K562 (cell line): ENCODE data around the gene CYTH4. TPM values are rescaled to one million over a fixed set of nuclear protein-coding genes. Genes with fewer than 3 reads are reported as not detected.

Experiments
- ATAC-seq: fragments of 200-7000 bp; cut with Tn5 transposase; 3 replicates; pipeline ENCODE4 v1.9.1; 2020; ENCODE audit warnings: moderate library complexity
- BruUV-seq: library from RNA; stranded (reverse); fragments of 400-500 nt; replicated peaks from 2 replicates; lab custom pipeline; 2021; lab: Mats Ljungman, UMichigan
- CTCF ChIA-PET: fragments of 300-600 bp; formaldehyde crosslinking; extraction: SDS; loops from one replicate; lab custom pipeline; 2021; ENCODE audit warnings: low intra/inter-chr PET ratio; lab: Yijun Ruan, JAX
- POLR2A ChIA-PET: fragments of 300-600, 350-650 bp; sonication (Branson Sonifier 250); formaldehyde crosslinking; extraction: SDS; loops from one replicate; lab custom pipeline; 2021; ENCODE audit warnings: antibody characterized with exemption, inconsistent platforms; lab: Yijun Ruan, JAX
- DNase-seq, 4 experiments: peaks; one replicate each; pipeline versions ENCODE4 v3.0.0 to v3.0.0-alpha.2; 2011 to 2018; ENCODE audit warnings: low spot score in 3 of 4, mixed read lengths in 3 of 4; ENCODE audit errors: extremely low read depth in 1 of 4
- FAIRE-seq: peaks from 2 replicates; lab custom pipeline; 2011; peaks lifted over from hg19 to GRCh38; lab: Jason Lieb, UNC
- H2AFZ ChIP-seq: 2 replicates; pipeline ENCODE4 v1.6.0; 2011; ENCODE audit warnings: low read depth, low read length, control low read depth, inconsistent platforms
- H3K27ac ChIP-seq: fragments of 200-600 bp; 3 replicates; pipeline ENCODE4 v1.8.0; 2011; ENCODE audit warnings: low read depth, mild to moderate bottlenecking, control low read depth, inconsistent platforms, low read length, moderate library complexity, mixed read lengths; ENCODE audit errors: extremely low read depth
- H3K27me3 ChIP-seq, 2 experiments: fragments of 300-600 bp in 1 of 2; 2 replicates in 1 of 2; 3 replicates in 1 of 2; pipeline versions ENCODE4 v1.6.0 to v1.8.0; 2011; ENCODE audit warnings: inconsistent platforms in 2 of 2, low read length in 2 of 2, mild to moderate bottlenecking in 1 of 2, mixed read lengths in 1 of 2, moderate library complexity in 1 of 2; ENCODE audit not compliant: control insufficient read depth in 2 of 2, insufficient read depth in 2 of 2
- H3K36me3 ChIP-seq: fragments of 300-600 bp; 3 replicates; pipeline ENCODE4 v1.8.0; 2011; ENCODE audit warnings: mild to moderate bottlenecking, low read length, inconsistent platforms; ENCODE audit not compliant: control insufficient read depth, insufficient read depth
- H3K4me1 ChIP-seq, 2 experiments: fragments of 200-600 bp in 1 of 2; replicated peaks in 1 of 2; 2 replicates in 1 of 2; 3 replicates in 1 of 2; pipeline versions ENCODE4 v1.5.1 to v1.8.0; 2011; ENCODE audit warnings: inconsistent platforms in 2 of 2, low read length in 2 of 2, mild to moderate bottlenecking in 1 of 2, mixed read lengths in 1 of 2, moderate library complexity in 1 of 2; ENCODE audit not compliant: control insufficient read depth in 2 of 2, insufficient read depth in 2 of 2
- H3K4me2 ChIP-seq: 2 replicates; pipeline ENCODE4 v1.6.1; 2011; ENCODE audit warnings: low read length, control low read depth, inconsistent platforms, mixed read lengths; ENCODE audit not compliant: insufficient read depth
- H3K4me3 ChIP-seq: fragments of 200-600 bp; sonication (generic), shearing (Covaris generic); 2 replicates; pipeline ENCODE4 v1.5.1; 2016; ENCODE audit warnings: control low read depth, inconsistent platforms
- H3K79me2 ChIP-seq: fragments of 200-600 bp; 3 replicates; pipeline ENCODE4 v1.8.0; 2011; ENCODE audit warnings: low read length, inconsistent platforms; ENCODE audit not compliant: control insufficient read depth, insufficient read depth
- H3K9ac ChIP-seq, 2 experiments: 2 replicates each; pipeline versions ENCODE4 v1.6.0 to v1.6.1; 2011; ENCODE audit warnings: low read depth in 2 of 2, low read length in 2 of 2, control low read depth in 1 of 2, inconsistent platforms in 1 of 2, mild to moderate bottlenecking in 1 of 2, mixed read lengths in 1 of 2; ENCODE audit not compliant: insufficient read depth in 1 of 2
- H3K9me1 ChIP-seq: one replicate; pipeline ENCODE4 v1.6.0; 2011; ENCODE audit warnings: inconsistent platforms, mild to moderate bottlenecking, low read length, moderate library complexity; ENCODE audit not compliant: control insufficient read depth, insufficient read depth
- H3K9me3 ChIP-seq: replicated peaks from 2 replicates; pipeline ENCODE4 v1.5.1; 2011; ENCODE audit warnings: low read depth, low read length, inconsistent platforms; ENCODE audit not compliant: control insufficient read depth, insufficient read depth
- H4K20me1 ChIP-seq: replicated peaks from 2 replicates; pipeline ENCODE4 v1.6.1; 2011; ENCODE audit warnings: low read length, inconsistent platforms, mixed read lengths; ENCODE audit not compliant: control insufficient read depth, insufficient read depth
- ESRRA ChIP-seq: fragments of 450-650 bp; IDR thresholded peaks from 2 replicates; pipeline ENCODE4 v1.6.1; 2014; ENCODE audit warnings: low read depth, mild to moderate bottlenecking, moderate library complexity, borderline replicate concordance
- SPI1 ChIP-seq: IDR thresholded peaks from 2 replicates; pipeline ENCODE4 v1.6.1; 2011; ENCODE audit warnings: low read depth, low read length, control low read depth, borderline replicate concordance
- SRSF9 ChIP-seq: fragments of 200-400 bp; formaldehyde crosslinking; IDR thresholded peaks from 2 replicates; pipeline ENCODE4 v1.6.1; 2017; ENCODE audit warnings: low read depth, low read length, borderline replicate concordance
- ZBTB49 ChIP-seq: sonication (generic); formaldehyde crosslinking; IDR thresholded peaks from 2 replicates; pipeline ENCODE4 v1.8.0; 2022; ENCODE audit warnings: missing genetic modification reagents, mild to moderate bottlenecking, borderline replicate concordance
- WGBS: fragments of 100-300 bp; shearing (Covaris generic); methylation state at CpG from one replicate; pipeline ENCODE4 v1.1.6; 2016; ENCODE audit warnings: low coverage, mixed read lengths; ENCODE audit not compliant: insufficient coverage; ENCODE audit errors: missing lambda C conversion rate; 5-methylcytosine and 5-hydroxymethylcytosine counted together
- in situ Hi-C: fragments of 300-500 bp; cut with MboI; formaldehyde crosslinking; loops from 4 replicates; pipeline ENCODE4 v1.15.0; 2018; ENCODE audit warnings: inconsistent platforms, mixed read lengths
- intact Hi-C: fragments of 100-400 bp; cut with micrococcal nuclease; formaldehyde crosslinking; loops from 2 replicates; pipeline ENCODE4 v1.14.2; 2022
- polyA plus RNA-seq, 8 experiments: library from polyadenylated mRNA; depleted of rRNA in 4 of 8; stranded (reverse) in 5 of 8; unstranded in 3 of 8; fragments of >200 nt; fragmentation: Nextera tagmentation in 2 of 8; fragmentation: Illumina TruSeq in 1 of 8; extraction: Ambion mirVana in 2 of 8; extraction: Trizol in 1 of 8; gene quantifications; 2 replicates each; pipeline versions ENCODE4 v1.2.1 to v1.2.3, GENCODE V29; 2011 to 2014; ENCODE audit warnings: inconsistent platforms in 1 of 8, missing spikeins in 1 of 8
- total RNA-seq, 7 experiments: library from RNA; depleted of rRNA in 6 of 7; stranded (reverse); fragments of >200 nt in 6 of 7; fragmentation: Illumina TruSeq in 2 of 7; extraction: Trizol in 2 of 7; gene quantifications; 2 replicates each; pipeline versions ENCODE4 v1.2.1 to v1.2.3, GENCODE V29; 2011 to 2021; ENCODE audit warnings: low replicate concordance in 1 of 7

The CYTH4 gene
- total and polyA plus RNA-seq, 9 of the 15 experiments (the other 6 are each of a cell fraction or from before 2014, with no cell fraction given): 0.03 to 2.0 (median 0.61) TPM; not detected in 1

GRCh38 chr22:37295946-37296345 is 13.6 kb downstream of the CYTH4 start (continued):
- no peak for TF ChIP-seq ZBTB49 (CRISPR knock-in tag)

- CTCF ChIA-PET: no interaction called here
Measured at GRCh38 chr22:37298748-37299495, 16.6 kb downstream of the CYTH4 start.

More at GRCh38 chr22:37298748-37299495, 16.6 kb downstream of the CYTH4 start:
- H3K36me3 ChIP-seq: no peaks in the 10 kb centered on the region
- H3K9me3 ChIP-seq: no peaks in the 10 kb centered on the region
- FAIRE-seq (no peak), ATAC-seq (no peak), DNase-seq (no peak)
- BruUV-seq: no TSS peak
- WGBS: 38% methylated on average over 11 of the region's 17 CpGs
- no peaks in the 10 kb centered on the region for H4K20me1 ChIP-seq
- H3K9ac ChIP-seq: no peak overlapping the region
- in situ Hi-C loops: no loop called here
- H2AFZ ChIP-seq: no peak overlapping the region
- no peaks in the 10 kb centered on the region for H3K79me2 ChIP-seq
- H3K27ac ChIP-seq: no peak overlapping the region
- 0 out of 2 replicates have a peak, but pooled peaks have one; percentile 28 for TF ChIP-seq ESRRA
- TF ChIP-seq SPI1: peak; percentile 10; the same call in 1 of the 2 replicates
- no peak for TF ChIP-seq SRSF9
- POLR2A ChIA-PET: interaction anchor here (0.7 kb wide), 1 partner anchor 446 kb away, joined by 3 read pairs; no protein-coding TSS in a partner anchor
- intact Hi-C loops: no loop called here
- H3K4me2 ChIP-seq: no peak overlapping the region
- no peaks in the 10 kb centered on the region for H3K27me3 ChIP-seq
- no peaks in the 10 kb centered on the region for H3K9me1 ChIP-seq
- H3K4me1 ChIP-seq: peaks cover 5 to 18% of the 10 kb centered on the region in 2 experiments; a peak in 4 of 5 replicates
- no peak overlapping the region for H3K4me3 ChIP-seq
